GM12874 (cell line): ENCODE measurements around the gene GRK3.

Experiments used
- CTCF ChIP-seq: IDR thresholded peaks from 2 replicates; pipeline ENCODE4 v1.5.1; 2011; ENCODE audit warnings: low read depth, mild to moderate bottlenecking, control low read depth, low read length, moderate library complexity; ENCODE audit not compliant: insufficient read depth

GRK3 gene

DNA sequence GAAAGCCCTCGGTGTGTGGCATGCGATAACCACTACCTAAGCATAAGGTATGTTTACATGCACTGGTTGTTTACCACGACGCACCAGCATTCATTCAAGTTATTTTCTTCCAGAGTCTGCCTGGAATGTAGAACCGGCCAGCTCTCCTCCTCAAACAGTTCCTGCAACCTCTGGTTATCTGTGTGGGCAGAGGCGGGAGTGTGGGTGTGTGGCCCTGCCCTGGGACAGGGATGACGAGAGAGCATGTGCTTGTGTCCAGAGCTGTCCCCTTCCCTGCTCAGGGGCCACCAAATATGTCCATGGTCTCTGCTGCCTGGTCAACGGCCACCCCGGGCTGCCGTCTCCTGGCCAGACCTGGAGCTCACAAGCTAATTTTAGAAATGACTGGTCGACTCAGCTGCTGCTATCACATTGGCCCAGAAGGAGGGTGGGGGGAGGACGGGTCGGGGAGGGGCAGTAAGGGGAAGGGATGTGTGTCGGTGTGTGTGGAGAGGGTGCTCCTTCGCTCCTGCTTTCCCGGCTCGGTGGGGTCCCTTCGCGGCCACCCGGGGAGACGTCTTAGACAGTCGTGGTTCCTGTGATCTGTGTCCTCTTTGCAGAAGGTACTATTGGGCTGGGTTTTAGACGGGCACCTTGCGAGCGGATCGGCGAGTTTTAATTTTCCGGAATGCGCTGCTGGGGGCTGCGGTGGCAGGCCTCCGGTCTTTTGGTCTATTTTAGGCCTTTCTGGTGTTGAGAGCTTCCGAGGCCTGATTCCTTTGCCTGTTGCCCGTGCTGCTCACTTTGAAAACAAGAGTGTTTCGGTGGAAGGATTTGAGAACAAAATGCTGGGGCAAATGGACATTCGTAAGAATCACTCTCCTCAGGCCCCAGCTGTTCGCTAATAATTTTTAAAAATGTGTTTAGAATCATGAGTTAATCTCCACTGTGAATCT, 177.5 kb downstream of the GRK3 start, which contains the start of gene MYO18B:
MYO18B (plus strand) TSS at position 497 of the 935 bp plus-strand sequence. CDS start 18,905 bp downstream, outside the sequence.
- no peak for TF ChIP-seq CTCF

GRCh38 chr22:25742918-25743708, 178.6 kb downstream of the GRK3 start:
- no peak for TF ChIP-seq CTCF

DNA sequence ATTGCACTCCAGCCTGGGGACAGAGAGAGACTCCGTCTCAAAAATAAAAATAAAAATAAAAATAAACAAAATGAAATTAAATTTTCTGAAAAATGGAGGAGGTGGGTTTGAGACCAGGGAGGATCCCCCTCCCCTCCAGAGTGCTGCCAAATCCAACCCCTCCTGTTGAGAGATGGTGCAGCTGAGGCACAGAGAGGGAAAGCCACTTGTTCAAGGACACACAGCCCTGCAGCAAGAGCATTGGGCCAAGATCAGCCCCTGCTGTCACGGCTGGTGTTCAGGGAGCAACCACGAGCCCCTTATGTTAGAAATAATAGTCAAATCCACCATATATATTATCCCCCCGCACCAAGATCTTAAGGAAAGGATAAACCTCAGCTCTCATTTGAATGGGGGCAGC, 180.2 kb downstream of the GRK3 start:
- TF ChIP-seq CTCF, result no peak

DNA sequence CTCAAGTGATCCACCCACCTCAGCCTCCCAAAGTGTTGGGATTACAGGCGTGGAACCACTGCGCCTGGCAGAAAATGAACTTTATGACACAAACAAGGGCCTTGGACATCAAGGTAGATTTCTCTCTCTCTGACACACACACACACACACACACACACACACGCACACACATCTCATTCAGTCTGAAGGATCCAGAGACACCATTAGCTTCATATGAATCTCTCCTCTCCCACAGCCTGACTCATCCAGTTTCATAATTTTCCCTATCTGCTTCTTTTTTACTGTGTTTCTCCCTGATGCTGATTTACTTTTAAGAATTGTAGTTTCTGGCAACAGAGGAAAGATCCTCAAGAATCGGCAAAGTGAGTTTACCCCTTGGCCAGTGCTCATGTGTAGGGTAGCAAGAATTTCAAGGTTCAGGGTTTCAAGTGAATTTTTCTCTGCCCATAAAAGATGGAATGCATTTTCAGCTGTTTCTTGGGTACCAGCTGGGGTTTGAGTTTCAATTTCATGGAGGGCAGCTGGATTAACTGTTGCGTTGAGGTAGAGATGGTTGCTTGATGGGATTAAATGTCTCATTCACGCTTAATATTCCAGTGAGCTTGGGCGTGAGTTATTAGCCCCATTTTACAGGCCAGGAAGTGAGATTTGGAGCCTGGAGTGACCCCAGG, 181.0 kb downstream of the GRK3 start:
- no peak for TF ChIP-seq CTCF

DNA sequence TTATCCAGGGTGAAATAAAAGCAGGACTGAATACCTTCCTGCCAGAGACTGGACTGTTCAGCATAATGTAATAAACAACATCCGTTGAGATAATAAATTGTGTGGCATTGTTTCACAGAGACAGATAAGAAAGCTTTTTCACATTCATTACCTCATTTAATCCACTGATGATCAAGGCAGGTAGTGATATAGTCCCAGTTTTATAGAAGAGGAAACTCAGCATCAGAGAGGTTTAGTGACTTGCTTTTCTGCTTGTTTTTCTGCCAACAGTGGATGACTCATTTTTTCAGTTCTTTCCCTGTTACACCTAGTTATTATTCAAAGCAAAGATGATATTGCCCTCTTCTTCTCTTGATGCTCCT, 181.5 kb downstream of the GRK3 start:
- no peak for TF ChIP-seq CTCF

- TF ChIP-seq CTCF, result no peak
Measured at GRCh38 chr22:25747245-25747944, 182.9 kb downstream of the GRK3 start.
